Measurements from ENCODE around the gene AKR1C8.

DNA sequence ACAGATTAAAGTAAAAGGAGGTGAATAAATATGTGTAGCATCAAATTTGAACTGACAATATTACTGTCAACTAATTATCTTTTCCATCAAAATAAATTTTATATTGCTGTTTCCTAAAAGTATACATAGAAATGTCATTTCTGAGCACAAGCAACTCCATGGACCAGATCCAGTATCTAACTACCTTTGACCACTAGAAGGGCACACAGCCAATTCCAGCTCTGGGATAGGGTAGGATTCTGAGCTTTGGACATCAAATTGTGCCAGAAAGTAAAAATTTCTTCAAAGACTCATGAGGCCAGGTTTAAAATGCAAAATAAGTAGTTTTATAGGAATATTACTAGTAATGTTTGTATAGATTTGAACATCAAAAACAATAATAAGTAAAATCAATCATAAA, 61.1 kb downstream of the AKR1C8 start:
- TF ChIP-seq, protein P1, sequence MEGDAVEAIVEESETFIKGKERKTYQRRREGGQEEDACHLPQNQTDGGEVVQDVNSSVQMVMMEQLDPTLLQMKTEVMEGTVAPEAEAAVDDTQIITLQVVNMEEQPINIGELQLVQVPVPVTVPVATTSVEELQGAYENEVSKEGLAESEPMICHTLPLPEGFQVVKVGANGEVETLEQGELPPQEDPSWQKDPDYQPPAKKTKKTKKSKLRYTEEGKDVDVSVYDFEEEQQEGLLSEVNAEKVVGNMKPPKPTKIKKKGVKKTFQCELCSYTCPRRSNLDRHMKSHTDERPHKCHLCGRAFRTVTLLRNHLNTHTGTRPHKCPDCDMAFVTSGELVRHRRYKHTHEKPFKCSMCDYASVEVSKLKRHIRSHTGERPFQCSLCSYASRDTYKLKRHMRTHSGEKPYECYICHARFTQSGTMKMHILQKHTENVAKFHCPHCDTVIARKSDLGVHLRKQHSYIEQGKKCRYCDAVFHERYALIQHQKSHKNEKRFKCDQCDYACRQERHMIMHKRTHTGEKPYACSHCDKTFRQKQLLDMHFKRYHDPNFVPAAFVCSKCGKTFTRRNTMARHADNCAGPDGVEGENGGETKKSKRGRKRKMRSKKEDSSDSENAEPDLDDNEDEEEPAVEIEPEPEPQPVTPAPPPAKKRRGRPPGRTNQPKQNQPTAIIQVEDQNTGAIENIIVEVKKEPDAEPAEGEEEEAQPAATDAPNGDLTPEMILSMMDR (IDR thresholded peaks at IDR 0.05) = no peak
- no peak for TF ChIP-seq POLR2A (IDR thresholded peaks at IDR 0.05)
